Neural crest cell (in vitro differentiated cells): ENCODE measurements around the gene INPP5F. TPM values are rescaled to one million over a fixed set of nuclear protein-coding genes. Genes with fewer than 3 reads are reported as not detected.

ENCODE experiments used
- DNase-seq: peaks from one replicate; pipeline ENCODE4 v3.0.0; 2021; ENCODE audit warnings: low read depth, mixed read lengths, low spot score
- H3K27ac Mint-ChIP-seq: one replicate; pipeline ENCODE4 v1.8.0; 2021; ENCODE audit warnings: mild to moderate bottlenecking, mixed read lengths; ENCODE audit not compliant: unreplicated experiment
- H3K27me3 Mint-ChIP-seq: 2 replicates; pipeline ENCODE4 v1.8.0; 2021; ENCODE audit warnings: low read depth, mild to moderate bottlenecking, mixed read lengths
- H3K36me3 Mint-ChIP-seq: 2 replicates; pipeline ENCODE4 v1.8.0; 2021; ENCODE audit warnings: low read depth, mild to moderate bottlenecking, mixed read lengths
- H3K4me1 Mint-ChIP-seq: 2 replicates; pipeline ENCODE4 v1.8.0; 2021; ENCODE audit warnings: mixed read lengths
- H3K4me3 Mint-ChIP-seq: one replicate; pipeline ENCODE4 v1.8.0; 2021; ENCODE audit warnings: mild to moderate bottlenecking, mixed read lengths
- H3K9me3 Mint-ChIP-seq: 2 replicates; pipeline ENCODE4 v1.8.0; 2021; ENCODE audit warnings: mixed read lengths
- CTCF ChIP-seq: fragments of 200-600 bp; sonication (generic); conservative IDR thresholded peaks from 2 replicates; pipeline ENCODE4 v1.5.0; 2021; ENCODE audit warnings: antibody characterized with exemption, mild to moderate bottlenecking
- total RNA-seq: library from RNA; stranded (reverse); gene quantifications from 2 replicates; pipeline ENCODE4 v1.2.1, GENCODE V29; 2021

INPP5F gene
- total RNA-seq, 1 donor from 2014 or later: 95.4 TPM

- H3K27me3 Mint-ChIP-seq: no peaks in the 10 kb centered on the region
- no peak for TF ChIP-seq CTCF
- H3K4me1 Mint-ChIP-seq: no peaks in the 10 kb centered on the region
- H3K4me3 Mint-ChIP-seq: no peak overlapping the region
- H3K36me3 Mint-ChIP-seq: peaks cover 2% of the 10 kb centered on the region
- no peak for DNase-seq
- H3K9me3 Mint-ChIP-seq: no peaks in the 10 kb centered on the region
- H3K27ac Mint-ChIP-seq: no peak overlapping the region
These were observed 51.8 kb downstream of the INPP5F start for GRCh38 chr10:119777686-119778085.

- H3K27me3 Mint-ChIP-seq: no peaks in the 10 kb centered on the region
- H3K27ac Mint-ChIP-seq: no peak overlapping the region
- no peak overlapping the region for H3K4me3 Mint-ChIP-seq
- no peaks in the 10 kb centered on the region for H3K4me1 Mint-ChIP-seq
- DNase-seq: no peak
- no peak for TF ChIP-seq CTCF
- H3K9me3 Mint-ChIP-seq: no peaks in the 10 kb centered on the region
- no peaks in the 10 kb centered on the region for H3K36me3 Mint-ChIP-seq
These were observed 53.1 kb downstream of the INPP5F start for GRCh38 chr10:119778776-119779445.

- TF ChIP-seq CTCF: no peak
- peaks cover 6% of the 10 kb centered on the region for H3K4me1 Mint-ChIP-seq
- H3K36me3 Mint-ChIP-seq: no peaks in the 10 kb centered on the region
- no peak for DNase-seq
- H3K27ac Mint-ChIP-seq: no peak overlapping the region
- no peak overlapping the region for H3K4me3 Mint-ChIP-seq
- no peaks in the 10 kb centered on the region for H3K27me3 Mint-ChIP-seq
- H3K9me3 Mint-ChIP-seq: no peaks in the 10 kb centered on the region
These were observed 55.1 kb downstream of the INPP5F start for GRCh38 chr10:119780879-119781480.

GRCh38 chr10:119781498-119781897 is 55.6 kb downstream of the INPP5F start:
- TF ChIP-seq CTCF: no peak
- Mint-ChIP-seq H3K36me3 (no peaks in the 10 kb centered on the region), H3K27ac (no peak overlapping the region)

GRCh38 chr10:119782981-119783664 is 57.3 kb downstream of the INPP5F start:
- H3K4me1 Mint-ChIP-seq: peaks cover 16% of the 10 kb centered on the region
- no peaks in the 10 kb centered on the region for H3K27me3 Mint-ChIP-seq
- DNase-seq: no peak
- H3K36me3 Mint-ChIP-seq: no peaks in the 10 kb centered on the region
- H3K9me3 Mint-ChIP-seq: no peaks in the 10 kb centered on the region
- H3K27ac Mint-ChIP-seq: no peak overlapping the region
- TF ChIP-seq CTCF: no peak
- no peak overlapping the region for H3K4me3 Mint-ChIP-seq

More at GRCh38 chr10:119781498-119781897, 55.6 kb downstream of the INPP5F start:
- Mint-ChIP-seq H3K9me3 (no peaks in the 10 kb centered on the region), H3K4me3 (no peak overlapping the region), H3K4me1 (peaks cover 9% of the 10 kb centered on the region), H3K27me3 (no peaks in the 10 kb centered on the region)
- no peak for DNase-seq
